Panc1 (cell line): ENCODE results near the gene ASAP2. TPM values are rescaled to one million over a fixed set of nuclear protein-coding genes. Genes with fewer than 3 reads are reported as not detected.

ENCODE experiments used
- ATAC-seq: fragments of 200-7000 bp; cut with Tn5 transposase; 2 replicates; pipeline ENCODE4 v1.9.1; 2020; ENCODE audit warnings: mild to moderate bottlenecking, moderate library complexity
- BruUV-seq: library from RNA; stranded (reverse); fragments of 400-500 nt; replicated peaks from 2 replicates; lab custom pipeline; 2021; lab: Mats Ljungman, UMichigan
- CTCF ChIA-PET: fragments of 300-600 bp; sonication (Branson Sonifier 250); formaldehyde crosslinking; loops from one replicate; lab custom pipeline; 2022; ENCODE audit warnings: antibody characterized with exemption; lab: Charles Lee
- POLR2A ChIA-PET: fragments of 300-600 bp; sonication (Branson Sonifier 250); formaldehyde crosslinking; loops from one replicate; lab custom pipeline; 2022; ENCODE audit warnings: antibody characterized with exemption; lab: Charles Lee
- DNase-seq: peaks from one replicate; pipeline ENCODE4 v3.0.0-alpha.2; 2010; ENCODE audit warnings: low read depth, low spot score
- H3K27ac ChIP-seq: 2 replicates; pipeline ENCODE4 v1.5.1; 2011; ENCODE audit warnings: mild to moderate bottlenecking, low read length, inconsistent platforms
- H3K27me3 ChIP-seq: fragments of 200-500 bp; sonication (Bioruptor generic); 2 replicates; pipeline ENCODE4 v1.6.0; 2014; ENCODE audit warnings: low read length, inconsistent platforms; ENCODE audit not compliant: control insufficient read depth, insufficient read depth
- H3K36me3 ChIP-seq: fragments of 200-500 bp; sonication (Bioruptor generic); 2 replicates; pipeline ENCODE4 v1.5.1; 2014; ENCODE audit warnings: inconsistent platforms, mild to moderate bottlenecking, low read length, moderate library complexity; ENCODE audit not compliant: control insufficient read depth, insufficient read depth
- H3K4me1 ChIP-seq: 2 replicates; pipeline ENCODE4 v1.5.1; 2011; ENCODE audit warnings: inconsistent platforms, mild to moderate bottlenecking, low read length, moderate library complexity; ENCODE audit not compliant: control insufficient read depth, insufficient read depth
- H3K4me3 ChIP-seq, 2 experiments: 2 replicates each; pipeline ENCODE4 v1.5.1; 2011 to 2012; ENCODE audit warnings: low read depth in 2 of 2, low read length in 2 of 2, mild to moderate bottlenecking in 2 of 2, inconsistent platforms in 1 of 2, moderate library complexity in 1 of 2
- H3K9me3 ChIP-seq: fragments of 200-500 bp; sonication (Bioruptor generic); 2 replicates; pipeline ENCODE4 v1.5.1; 2014; ENCODE audit warnings: low read depth, mild to moderate bottlenecking, inconsistent platforms, low read length, moderate library complexity; ENCODE audit not compliant: control insufficient read depth, insufficient read depth
- CTCF ChIP-seq: fragments of 450-650 bp; IDR thresholded peaks from 2 replicates; pipeline ENCODE4 v1.5.1; 2017; ENCODE audit warnings: mild to moderate bottlenecking
- POLR2AphosphoS5 ChIP-seq: IDR thresholded peaks from 2 replicates; pipeline ENCODE4 v1.6.1; 2012; ENCODE audit warnings: mild to moderate bottlenecking, low read depth, low read length, moderate library complexity
- REST ChIP-seq, 2 experiments: IDR thresholded peaks; 2 replicates each; pipeline ENCODE4 v1.6.1; 2011 to 2012; ENCODE audit warnings: low read depth in 2 of 2, control low read depth in 1 of 2, low read length in 1 of 2, mild to moderate bottlenecking in 1 of 2, moderate library complexity in 1 of 2; ENCODE audit not compliant: insufficient read depth in 1 of 2
- SIN3A ChIP-seq: IDR thresholded peaks from 2 replicates; pipeline ENCODE4 v1.6.1; 2012; ENCODE audit warnings: low read depth, mild to moderate bottlenecking, low read length, moderate library complexity, borderline replicate concordance; ENCODE audit not compliant: insufficient read depth
- TCF7L2 ChIP-seq: IDR thresholded peaks from 2 replicates; pipeline ENCODE4 v1.6.1; 2011; ENCODE audit warnings: mild to moderate bottlenecking, low read depth, low read length, inconsistent platforms
- in situ Hi-C: cut with HindIII; loops from 2 replicates; pipeline ENCODE4 v1.10.0; 2016; ENCODE audit warnings: low sequenced_read_pairs, low pct_unique_long_range_greater_than_20kb
- intact Hi-C: fragments of 100-400 bp; cut with micrococcal nuclease; formaldehyde crosslinking; loops from one replicate; pipeline ENCODE4 v1.10.0; 2022; ENCODE audit not compliant: unreplicated experiment
- total RNA-seq: library from RNA; stranded (reverse); gene quantifications from one replicate; pipeline ENCODE4 v1.2.1, GENCODE V29; 2021; ENCODE audit not compliant: unreplicated experiment

ASAP2 gene
- total RNA-seq, 1 experiment from 2014 or later, result 107 TPM

DNA sequence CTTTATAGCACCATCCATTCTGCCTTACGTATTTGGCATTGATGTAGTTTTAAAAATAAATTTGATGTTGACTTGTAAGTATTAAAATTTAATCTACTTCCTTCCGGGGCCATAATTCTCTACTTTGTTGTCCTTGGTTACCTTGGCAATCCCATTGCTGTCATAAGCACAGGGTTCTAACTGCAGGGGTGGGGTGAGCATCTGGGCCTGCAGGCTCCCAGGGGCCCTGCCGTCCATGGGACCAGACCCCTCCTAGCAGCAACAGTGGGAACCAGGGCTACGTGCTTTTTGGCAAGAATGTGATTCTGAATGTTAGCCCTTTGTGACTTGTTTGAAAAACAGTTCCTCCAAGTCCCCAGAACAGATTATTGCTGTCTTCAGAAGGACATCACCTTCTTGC, 4.9 kb downstream of the ASAP2 start:
- POLR2A ChIA-PET, result no interaction called here
- DNase-seq (no peak), ATAC-seq (no peak)
- Histone ChIP-seq H3K36me3 (no peaks in the 10 kb centered on the region; the same call in 1 of the 2 replicates), H3K27me3 (no peaks in the 10 kb centered on the region), H3K4me1 (peaks cover 60% of the 10 kb centered on the region), H3K9me3 (no peaks in the 10 kb centered on the region), H3K4me3 (no peak overlapping the region), H3K27ac (peak overlapping the region; percentile 83)
- intact Hi-C loops (no loop called here), in situ Hi-C loops (no loop called here)
- TF ChIP-seq CTCF (no peak), TCF7L2 (no peak), REST (IDR thresholded peaks at IDR 0.05; ENCODE audit: insufficient read depth in 1 of 2, low read depth in 2 of 2, low read length in 1 of 2) (no peak), POLR2AphosphoS5 (no peak), SIN3A (no peak)
- no TSS peak for BruUV-seq
- CTCF ChIA-PET, result no interaction called here

DNA sequence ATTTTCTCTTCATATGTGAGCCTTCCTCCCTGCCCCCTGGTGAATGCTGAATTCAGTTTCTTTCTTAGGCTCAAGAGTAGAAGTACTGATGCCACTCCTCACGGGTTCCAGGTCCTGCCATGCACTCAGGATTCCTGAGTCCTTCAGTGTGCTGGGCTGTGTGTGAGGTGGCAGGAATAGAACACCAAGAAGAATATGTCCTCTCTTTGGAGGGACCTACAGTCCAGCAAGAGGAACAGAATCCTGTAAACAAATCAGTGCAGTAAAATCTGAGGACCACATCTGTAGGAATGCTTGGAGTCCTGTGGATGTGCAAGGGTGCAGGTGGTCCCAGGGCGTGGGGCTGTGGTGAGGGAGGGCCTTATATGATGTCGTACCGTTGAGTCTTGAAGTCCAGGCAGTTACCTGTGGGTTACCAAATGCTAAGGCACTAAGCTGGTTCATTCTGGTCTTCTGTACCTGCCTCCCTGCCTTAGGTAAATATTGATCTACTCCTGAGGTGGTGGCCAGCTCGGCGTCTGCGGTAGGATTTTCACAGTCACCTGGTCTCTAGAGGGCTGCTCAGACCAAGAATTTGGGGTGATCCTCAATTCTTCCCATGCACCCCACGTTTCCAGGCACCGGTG, 5.5 kb downstream of the ASAP2 start:
- Histone ChIP-seq H3K4me3 (no peak overlapping the region), H3K4me1 (peaks cover 66% of the 10 kb centered on the region), H3K27ac (peak overlapping the region; percentile 83), H3K36me3 (no peaks in the 10 kb centered on the region; the same call in 1 of the 2 replicates), H3K27me3 (no peaks in the 10 kb centered on the region), H3K9me3 (no peaks in the 10 kb centered on the region)
- no TSS peak for BruUV-seq
- in situ Hi-C loops (no loop called here), intact Hi-C loops (no loop called here)
- ATAC-seq (no peak), DNase-seq (no peak)
- TF ChIP-seq POLR2AphosphoS5, result no peak
- no peak for TF ChIP-seq SIN3A
- TF ChIP-seq TCF7L2, result no peak
- no peak for TF ChIP-seq REST (IDR thresholded peaks at IDR 0.05; ENCODE audit: insufficient read depth in 1 of 2, low read depth in 2 of 2, low read length in 1 of 2)
- TF ChIP-seq CTCF, result no peak
- ChIA-PET CTCF (no interaction called here), POLR2A (interaction anchor here (0.6 kb wide), 1 partner anchor 69 kb away, joined by 3 read pairs; no protein-coding TSS in a partner anchor)
